ENCODE data around the gene FUCA1. TPM values are rescaled to one million over a fixed set of nuclear protein-coding genes. Genes with fewer than 3 reads are reported as not detected.

Gene FUCA1
- total and polyA plus RNA-seq, 2 of the 4 experiments (the other 2 are of a cell fraction): 2.9 to 3.5 TPM

Other genes with a start within 250 kb of the FUCA1 start
- gene RPL11, start 176.5 kb downstream of the FUCA1 start, total RNA-seq (2012; rRNA removed): 452 and 980 TPM in 2 replicates
- 1,692 and 1,751 TPM in 2 replicates for gene RPL11, start 176.5 kb downstream of the FUCA1 start, polyA plus RNA-seq (2012; rRNA removed)
- gene ELOA, start 124.8 kb downstream of the FUCA1 start, total RNA-seq (2012; rRNA removed): 40.7 and 44.4 TPM in 2 replicates
- gene ELOA, start 124.8 kb downstream of the FUCA1 start, polyA plus RNA-seq (2012; rRNA removed): 19.5 and 22.9 TPM in 2 replicates
- gene PITHD1, start 89.9 kb downstream of the FUCA1 start, total RNA-seq (2012; rRNA removed): 23.8 and 34.2 TPM in 2 replicates
- gene PITHD1, start 89.9 kb downstream of the FUCA1 start, polyA plus RNA-seq (2012; rRNA removed): 31.8 and 32.0 TPM in 2 replicates
- 43.9 and 44.3 TPM in 2 replicates for gene LYPLA2, start 77.1 kb downstream of the FUCA1 start, total RNA-seq (2012; rRNA removed)
- 78.6 and 88.5 TPM in 2 replicates for gene LYPLA2, start 77.1 kb downstream of the FUCA1 start, polyA plus RNA-seq (2012; rRNA removed)
- gene GALE, start 67.5 kb downstream of the FUCA1 start, total RNA-seq (2012; rRNA removed): 28.3 and 31.7 TPM in 2 replicates
- 39.9 and 44.5 TPM in 2 replicates for gene GALE, start 67.5 kb downstream of the FUCA1 start, polyA plus RNA-seq (2012; rRNA removed)
- gene HMGCL, start 42.9 kb downstream of the FUCA1 start, total RNA-seq (2012; rRNA removed): 31.9 and 33.5 TPM in 2 replicates
- 25.3 and 30.6 TPM in 2 replicates for gene HMGCL, start 42.9 kb downstream of the FUCA1 start, polyA plus RNA-seq (2012; rRNA removed)
- gene CNR2, start 45.1 kb upstream of the FUCA1 start, total RNA-seq (2012; rRNA removed): not detected in 2 replicates
- gene CNR2, start 45.1 kb upstream of the FUCA1 start, polyA plus RNA-seq (2012; rRNA removed): not detected in 2 replicates
- gene PNRC2, start 91.5 kb upstream of the FUCA1 start, total RNA-seq (2012; rRNA removed): 76.0 and 106 TPM in 2 replicates
- 40.3 and 50.6 TPM in 2 replicates for gene PNRC2, start 91.5 kb upstream of the FUCA1 start, polyA plus RNA-seq (2012; rRNA removed)
- 110 and 189 TPM in 2 replicates for gene SRSF10, start 112.0 kb upstream of the FUCA1 start, total RNA-seq (2012; rRNA removed)
- 76.2 and 90.1 TPM in 2 replicates for gene SRSF10, start 112.0 kb upstream of the FUCA1 start, polyA plus RNA-seq (2012; rRNA removed)
- not detected in 2 replicates for gene MYOM3, start 243.8 kb upstream of the FUCA1 start, total RNA-seq (2012; rRNA removed)
- gene MYOM3, start 243.8 kb upstream of the FUCA1 start, polyA plus RNA-seq (2012; rRNA removed): 0.03 TPM in 1 of 2 replicates, not detected in the other